Calu3 (cell line): Measurements from ENCODE around the gene IL3RA. TPM values are rescaled to one million over a fixed set of nuclear protein-coding genes. Genes with fewer than 3 reads are reported as not detected.

ENCODE experiments used
- BruUV-seq: library from RNA; stranded (reverse); fragments of 400-500 nt; replicated peaks from 2 replicates; lab custom pipeline; 2021; lab: Mats Ljungman, UMichigan
- CTCF ChIA-PET: fragments of 300-600 bp; sonication (Branson Sonifier 250); formaldehyde crosslinking; loops from one replicate; lab custom pipeline; 2022; ENCODE audit warnings: antibody characterized with exemption; lab: Charles Lee
- DNase-seq: peaks from one replicate; pipeline ENCODE4 v3.0.0; 2022
- H3K27ac Mint-ChIP-seq: one replicate; pipeline ENCODE4 v1.8.0; 2022; ENCODE audit warnings: mixed read lengths; ENCODE audit not compliant: unreplicated experiment
- H3K27me3 Mint-ChIP-seq: one replicate; pipeline ENCODE4 v1.8.0; 2022; ENCODE audit warnings: mixed read lengths; ENCODE audit not compliant: unreplicated experiment
- H3K36me3 Mint-ChIP-seq: one replicate; pipeline ENCODE4 v1.8.0; 2022; ENCODE audit warnings: mild to moderate bottlenecking, moderate library complexity, mixed read lengths; ENCODE audit not compliant: insufficient read depth, unreplicated experiment
- H3K4me1 Mint-ChIP-seq: one replicate; pipeline ENCODE4 v1.8.0; 2022; ENCODE audit warnings: mild to moderate bottlenecking, low read depth, mixed read lengths; ENCODE audit not compliant: unreplicated experiment
- H3K4me3 Mint-ChIP-seq: one replicate; pipeline ENCODE4 v1.8.0; 2022; ENCODE audit warnings: mild to moderate bottlenecking, low read depth, moderate library complexity, mixed read lengths; ENCODE audit not compliant: unreplicated experiment
- H3K9me3 Mint-ChIP-seq: one replicate; pipeline ENCODE4 v1.8.0; 2022; ENCODE audit warnings: low read depth, mixed read lengths; ENCODE audit not compliant: unreplicated experiment
- intact Hi-C: fragments of 100-400 bp; cut with micrococcal nuclease; formaldehyde crosslinking; loops from one replicate; pipeline ENCODE4 v1.10.0; 2022; ENCODE audit not compliant: unreplicated experiment
- total RNA-seq: library from RNA; stranded (reverse); gene quantifications from 2 replicates; pipeline ENCODE4 v1.2.3, GENCODE V29; 2022
- TF ChIP-seq, protein P1 (sequence below): fragments of 200-600 bp; IDR thresholded peaks from one replicate; pipeline ENCODE4 v1.8.0; 2022; ENCODE audit warnings: antibody characterized with exemption; ENCODE audit not compliant: unreplicated experiment

IL3RA gene
- total RNA-seq, 1 experiment from 2014 or later: not detected

- Mint-ChIP-seq H3K27me3 (no peaks in the 10 kb centered on the region), H3K9me3 (no peaks in the 10 kb centered on the region), H3K36me3 (peaks cover 24% of the 10 kb centered on the region), H3K4me3 (no peak overlapping the region), H3K4me1 (peaks cover 5% of the 10 kb centered on the region), H3K27ac (no peak overlapping the region)
- no peak for DNase-seq
- intact Hi-C loops: no loop called here
- BruUV-seq: no TSS peak
- TF ChIP-seq, protein P1, sequence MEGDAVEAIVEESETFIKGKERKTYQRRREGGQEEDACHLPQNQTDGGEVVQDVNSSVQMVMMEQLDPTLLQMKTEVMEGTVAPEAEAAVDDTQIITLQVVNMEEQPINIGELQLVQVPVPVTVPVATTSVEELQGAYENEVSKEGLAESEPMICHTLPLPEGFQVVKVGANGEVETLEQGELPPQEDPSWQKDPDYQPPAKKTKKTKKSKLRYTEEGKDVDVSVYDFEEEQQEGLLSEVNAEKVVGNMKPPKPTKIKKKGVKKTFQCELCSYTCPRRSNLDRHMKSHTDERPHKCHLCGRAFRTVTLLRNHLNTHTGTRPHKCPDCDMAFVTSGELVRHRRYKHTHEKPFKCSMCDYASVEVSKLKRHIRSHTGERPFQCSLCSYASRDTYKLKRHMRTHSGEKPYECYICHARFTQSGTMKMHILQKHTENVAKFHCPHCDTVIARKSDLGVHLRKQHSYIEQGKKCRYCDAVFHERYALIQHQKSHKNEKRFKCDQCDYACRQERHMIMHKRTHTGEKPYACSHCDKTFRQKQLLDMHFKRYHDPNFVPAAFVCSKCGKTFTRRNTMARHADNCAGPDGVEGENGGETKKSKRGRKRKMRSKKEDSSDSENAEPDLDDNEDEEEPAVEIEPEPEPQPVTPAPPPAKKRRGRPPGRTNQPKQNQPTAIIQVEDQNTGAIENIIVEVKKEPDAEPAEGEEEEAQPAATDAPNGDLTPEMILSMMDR: no peak
- CTCF ChIA-PET: no interaction called here
Measured at GRCh38 chrX:1398431-1399340, 62.1 kb downstream of the IL3RA start.

GRCh38 chrX:1400049-1400448, 63.5 kb downstream of the IL3RA start:
- Mint-ChIP-seq H3K36me3 (peaks cover 18% of the 10 kb centered on the region), H3K4me1 (no peaks in the 10 kb centered on the region), H3K9me3 (no peaks in the 10 kb centered on the region), H3K27me3 (no peaks in the 10 kb centered on the region), H3K27ac (no peak overlapping the region), H3K4me3 (no peak overlapping the region)
- BruUV-seq: no TSS peak
- no peak for DNase-seq
- intact Hi-C loops: no loop called here
- TF ChIP-seq, protein P1: no peak
- CTCF ChIA-PET: no interaction called here

- TF ChIP-seq, protein P1: no peak
- intact Hi-C loops: no loop called here
- DNase-seq: no peak
- H3K4me1 Mint-ChIP-seq: no peaks in the 10 kb centered on the region
- no peak overlapping the region for H3K4me3 Mint-ChIP-seq
- CTCF ChIA-PET: no interaction called here
- H3K27ac Mint-ChIP-seq: no peak overlapping the region
- H3K36me3 Mint-ChIP-seq: peaks cover 18% of the 10 kb centered on the region
- H3K9me3 Mint-ChIP-seq: no peaks in the 10 kb centered on the region
- no peaks in the 10 kb centered on the region for H3K27me3 Mint-ChIP-seq
- no TSS peak for BruUV-seq
Measured at GRCh38 chrX:1400742-1401471, 64.3 kb downstream of the IL3RA start.

DNA sequence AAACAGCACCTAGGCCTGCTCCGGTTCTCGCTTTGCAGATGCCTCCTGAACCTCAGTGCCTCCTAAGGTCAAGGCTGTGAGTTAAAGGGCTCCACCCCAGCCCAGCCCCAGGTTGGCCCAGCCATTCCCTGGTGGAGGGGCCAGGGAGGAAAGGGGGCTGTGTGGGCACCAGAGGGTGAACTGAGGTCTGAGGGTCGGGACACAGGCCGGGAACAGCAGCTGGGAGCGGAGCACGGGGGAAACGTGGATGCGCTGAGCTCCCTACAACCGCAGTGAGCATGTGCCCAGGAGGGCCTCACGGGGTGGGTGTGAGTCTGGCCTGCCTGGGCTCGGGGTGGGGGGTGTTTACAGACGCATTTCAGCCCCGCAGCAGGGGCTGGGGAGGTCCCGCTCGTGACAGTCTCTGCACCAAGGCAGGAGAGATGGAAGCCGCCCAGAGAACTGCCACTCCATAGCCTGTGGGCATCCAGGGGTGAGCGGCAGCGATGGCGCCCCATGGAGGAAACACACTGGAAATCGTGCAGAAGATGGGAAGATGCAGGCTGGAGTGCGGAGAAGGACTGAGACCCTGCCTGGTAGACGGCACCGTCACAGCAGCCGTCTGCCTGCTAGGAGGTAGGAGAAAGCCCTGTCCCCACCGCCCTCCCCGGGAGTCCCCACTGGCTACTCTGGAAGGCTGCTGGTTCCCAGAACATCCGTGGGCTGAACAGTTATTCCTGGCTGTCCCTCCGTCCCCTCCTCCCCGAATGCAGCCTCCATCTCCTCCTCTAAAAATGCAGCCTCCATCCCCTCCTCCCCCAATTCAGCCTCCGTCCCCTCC, 65.2 kb downstream of the IL3RA start:
- intact Hi-C loops: no loop called here
- H3K4me3 Mint-ChIP-seq: no peak overlapping the region
- TF ChIP-seq, protein P1: no peak
- no TSS peak for BruUV-seq
- DNase-seq: no peak
- CTCF ChIA-PET: no interaction called here
- H3K9me3 Mint-ChIP-seq: no peaks in the 10 kb centered on the region
- no peaks in the 10 kb centered on the region for H3K4me1 Mint-ChIP-seq
- no peak overlapping the region for H3K27ac Mint-ChIP-seq
- peaks cover 17% of the 10 kb centered on the region for H3K36me3 Mint-ChIP-seq
- H3K27me3 Mint-ChIP-seq: no peaks in the 10 kb centered on the region
